ENCODE results near the gene UCHL1. TPM values are rescaled to one million over a fixed set of nuclear protein-coding genes. Genes with fewer than 3 reads are reported as not detected.

UCHL1 gene
- total RNA-seq, 3 donors from 2014 or later (not counting 1 experiment from before 2014, with no cell fraction given): not detected

- Mint-ChIP-seq H3K4me1 (peaks cover 13 to 14% of the 10 kb centered on the region in 2 donors), H3K4me3 (no peak overlapping the region), H3K27me3 (ENCODE audit: low read depth in 2 of 2) (peaks cover 32 to 40% of the 10 kb centered on the region in 2 donors), H3K27ac (no peak overlapping the region), H3K36me3 (no peaks in the 10 kb centered on the region), H3K9me3 (peaks cover 0 to 4% of the 10 kb centered on the region in 2 donors)
- WGBS (ENCODE audit: insufficient coverage): 88% methylated on average over 2 of the region's 3 CpGs
- Histone ChIP-seq H3K27ac (ENCODE audit: low read length) (no peak overlapping the region), H3K4me3 (ENCODE audit: low read length) (no peak overlapping the region), H3K27me3 (ENCODE audit: control insufficient read depth, insufficient read depth, low read length) (peaks cover 18% of the 10 kb centered on the region), H3K36me3 (ENCODE audit: control insufficient read depth, insufficient read depth, low read length) (no peaks in the 10 kb centered on the region), H3K4me1 (ENCODE audit: control insufficient read depth, insufficient read depth, low read length) (peaks cover 14% of the 10 kb centered on the region), H3K9me3 (ENCODE audit: control insufficient read depth, insufficient read depth, low read length) (no peaks in the 10 kb centered on the region)
- TF ChIP-seq CTCF (IDR thresholded peaks at IDR 0.05): no peak
- intact Hi-C loops (cut with micrococcal nuclease): no loop called here
- DNase-seq: no peak
- no peak for ATAC-seq
These were observed 37.2 kb upstream of the UCHL1 start for GRCh38 chr4:41219421-41219950.

GRCh38 chr4:41221850-41222645 lies 34.7 kb upstream of the UCHL1 start:
- Mint-ChIP-seq H3K4me1 (peaks cover 0 to 1% of the 10 kb centered on the region in 2 donors), H3K9me3 (no peaks in the 10 kb centered on the region), H3K4me3 (no peak overlapping the region), H3K27ac (no peak overlapping the region), H3K36me3 (no peaks in the 10 kb centered on the region), H3K27me3 (ENCODE audit: low read depth in 2 of 2) (peaks cover 14 to 23% of the 10 kb centered on the region in 2 donors)
- no peak for TF ChIP-seq CTCF (IDR thresholded peaks at IDR 0.05)
- ATAC-seq (no peak), DNase-seq (no peak)
- Histone ChIP-seq H3K9me3 (ENCODE audit: control insufficient read depth, insufficient read depth, low read length) (no peaks in the 10 kb centered on the region), H3K36me3 (ENCODE audit: control insufficient read depth, insufficient read depth, low read length) (no peaks in the 10 kb centered on the region), H3K4me1 (ENCODE audit: control insufficient read depth, insufficient read depth, low read length) (no peaks in the 10 kb centered on the region), H3K27ac (ENCODE audit: low read length) (no peak overlapping the region), H3K27me3 (ENCODE audit: control insufficient read depth, insufficient read depth, low read length) (peaks cover 3% of the 10 kb centered on the region), H3K4me3 (ENCODE audit: low read length) (no peak overlapping the region)
- intact Hi-C loops (cut with micrococcal nuclease): no loop called here
- WGBS (ENCODE audit: insufficient coverage): 86% methylated on average over 4 of the region's 4 CpGs

- H3K27me3 Mint-ChIP-seq (ENCODE audit: low read depth in 2 of 2): peaks cover 2 to 3% of the 10 kb centered on the region in 2 donors
- H3K36me3 ChIP-seq (ENCODE audit: control insufficient read depth, insufficient read depth, low read length): no peaks in the 10 kb centered on the region
- H3K4me3 ChIP-seq (ENCODE audit: low read length): no peak overlapping the region
- H3K27me3 ChIP-seq (ENCODE audit: control insufficient read depth, insufficient read depth, low read length): no peaks in the 10 kb centered on the region
- DNase-seq (no peak), ATAC-seq (no peak)
- H3K27ac ChIP-seq (ENCODE audit: low read length): no peak overlapping the region
- H3K4me1 ChIP-seq (ENCODE audit: control insufficient read depth, insufficient read depth, low read length): no peaks in the 10 kb centered on the region
- H3K4me1 Mint-ChIP-seq: no peaks in the 10 kb centered on the region
- no peak overlapping the region for H3K27ac Mint-ChIP-seq
- no peak for TF ChIP-seq CTCF (IDR thresholded peaks at IDR 0.05)
- 76% methylated on average over 4 of the region's 4 CpGs for WGBS (ENCODE audit: insufficient coverage)
- H3K4me3 Mint-ChIP-seq: no peak overlapping the region
- no peaks in the 10 kb centered on the region for H3K9me3 Mint-ChIP-seq
- intact Hi-C loops (cut with micrococcal nuclease): no loop called here
- H3K9me3 ChIP-seq (ENCODE audit: control insufficient read depth, insufficient read depth, low read length): no peaks in the 10 kb centered on the region
- no peaks in the 10 kb centered on the region for H3K36me3 Mint-ChIP-seq
These were observed 28.8 kb upstream of the UCHL1 start for GRCh38 chr4:41227902-41228301.

Measured in natural killer cell (primary cell).